ENCODE measurements around the gene RNF4. TPM values are rescaled to one million over a fixed set of nuclear protein-coding genes. Genes with fewer than 3 reads are reported as not detected.

The RNF4 gene
- total RNA-seq, 2 donors from 2014 or later, result 29.0 to 29.3 TPM

DNA sequence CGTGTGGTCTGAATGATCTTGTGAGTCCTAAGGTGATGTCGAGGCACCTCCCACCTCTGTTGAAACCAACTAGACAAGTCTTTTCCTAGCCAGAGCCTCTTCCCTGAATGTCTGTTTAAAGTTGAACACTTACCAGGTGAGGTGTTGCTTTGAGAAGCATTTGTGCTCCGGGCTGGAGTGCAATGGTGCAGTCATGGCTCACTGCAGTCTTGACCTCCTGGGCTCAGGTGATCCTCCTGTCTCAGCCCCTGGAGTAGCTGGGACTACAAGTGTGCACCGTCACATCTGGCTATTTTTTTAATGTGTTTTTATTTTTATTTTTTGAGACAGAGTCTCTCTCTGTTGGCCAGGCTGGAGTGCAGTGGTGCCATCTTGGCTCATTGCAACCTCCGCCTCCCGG, 18.1 kb downstream of the RNF4 start:
- no peak overlapping the region for H3K4me3 ChIP-seq
- 89 to 93% methylated on average over 5 to 6 of the region's 6 CpGs for WGBS, 2 donors
- H3K9me3 ChIP-seq, result no peaks in the 10 kb centered on the region
- no peak overlapping the region for H3K27ac ChIP-seq
- intact Hi-C loops (cut with DNase I), result no loop called here
- ATAC-seq, result no peak
- H3K27me3 ChIP-seq, result no peaks in the 10 kb centered on the region
- DNase-seq, result no peak
- TF ChIP-seq, protein P1, sequence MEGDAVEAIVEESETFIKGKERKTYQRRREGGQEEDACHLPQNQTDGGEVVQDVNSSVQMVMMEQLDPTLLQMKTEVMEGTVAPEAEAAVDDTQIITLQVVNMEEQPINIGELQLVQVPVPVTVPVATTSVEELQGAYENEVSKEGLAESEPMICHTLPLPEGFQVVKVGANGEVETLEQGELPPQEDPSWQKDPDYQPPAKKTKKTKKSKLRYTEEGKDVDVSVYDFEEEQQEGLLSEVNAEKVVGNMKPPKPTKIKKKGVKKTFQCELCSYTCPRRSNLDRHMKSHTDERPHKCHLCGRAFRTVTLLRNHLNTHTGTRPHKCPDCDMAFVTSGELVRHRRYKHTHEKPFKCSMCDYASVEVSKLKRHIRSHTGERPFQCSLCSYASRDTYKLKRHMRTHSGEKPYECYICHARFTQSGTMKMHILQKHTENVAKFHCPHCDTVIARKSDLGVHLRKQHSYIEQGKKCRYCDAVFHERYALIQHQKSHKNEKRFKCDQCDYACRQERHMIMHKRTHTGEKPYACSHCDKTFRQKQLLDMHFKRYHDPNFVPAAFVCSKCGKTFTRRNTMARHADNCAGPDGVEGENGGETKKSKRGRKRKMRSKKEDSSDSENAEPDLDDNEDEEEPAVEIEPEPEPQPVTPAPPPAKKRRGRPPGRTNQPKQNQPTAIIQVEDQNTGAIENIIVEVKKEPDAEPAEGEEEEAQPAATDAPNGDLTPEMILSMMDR (IDR thresholded peaks at IDR 0.05), result no peak
- no peak for TF ChIP-seq POLR2A (IDR thresholded peaks at IDR 0.05)
- peaks cover 66% of the 10 kb centered on the region for H3K4me1 ChIP-seq
- H3K36me3 ChIP-seq (replicated peaks in 1 of 2; ENCODE audit: insufficient read depth in 1 of 2, low read depth in 2 of 2), result peaks cover 0 to 6% of the 10 kb centered on the region in 2 donors

DNA sequence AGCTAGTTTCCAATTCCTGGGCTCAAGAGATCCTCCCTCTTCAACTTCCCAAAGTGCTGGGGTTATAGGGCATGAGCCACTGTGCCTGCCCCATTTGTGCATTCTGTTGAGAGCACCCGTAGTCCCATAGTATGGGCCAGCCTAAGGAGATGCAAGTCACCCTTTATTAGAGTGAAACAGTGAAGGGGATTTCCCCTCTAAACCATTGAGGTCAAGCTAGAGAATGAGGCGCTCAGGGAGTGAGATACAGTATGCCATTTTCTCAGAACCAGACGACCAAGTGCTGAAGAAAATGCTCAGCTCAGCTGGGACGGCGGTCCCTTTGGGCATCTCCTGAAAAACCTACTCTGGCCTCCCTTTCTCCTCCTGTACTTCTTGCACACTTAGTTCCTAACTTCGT, 18.7 kb downstream of the RNF4 start:
- intact Hi-C loops (cut with DNase I), result no loop called here
- Histone ChIP-seq H3K4me1 (peaks cover 59% of the 10 kb centered on the region), H3K4me3 (no peak overlapping the region), H3K36me3 (replicated peaks in 1 of 2; ENCODE audit: insufficient read depth in 1 of 2, low read depth in 2 of 2) (peaks cover 0 to 6% of the 10 kb centered on the region in 2 donors), H3K27ac (no peak overlapping the region), H3K27me3 (no peaks in the 10 kb centered on the region), H3K9me3 (no peaks in the 10 kb centered on the region)
- TF ChIP-seq, protein P1 (IDR thresholded peaks at IDR 0.05), result no peak
- no peak for TF ChIP-seq POLR2A (IDR thresholded peaks at IDR 0.05)
- ATAC-seq (no peak), DNase-seq (no peak)
- 76 to 80% methylated on average over 6 of the region's 6 CpGs for WGBS, 2 donors

DNA sequence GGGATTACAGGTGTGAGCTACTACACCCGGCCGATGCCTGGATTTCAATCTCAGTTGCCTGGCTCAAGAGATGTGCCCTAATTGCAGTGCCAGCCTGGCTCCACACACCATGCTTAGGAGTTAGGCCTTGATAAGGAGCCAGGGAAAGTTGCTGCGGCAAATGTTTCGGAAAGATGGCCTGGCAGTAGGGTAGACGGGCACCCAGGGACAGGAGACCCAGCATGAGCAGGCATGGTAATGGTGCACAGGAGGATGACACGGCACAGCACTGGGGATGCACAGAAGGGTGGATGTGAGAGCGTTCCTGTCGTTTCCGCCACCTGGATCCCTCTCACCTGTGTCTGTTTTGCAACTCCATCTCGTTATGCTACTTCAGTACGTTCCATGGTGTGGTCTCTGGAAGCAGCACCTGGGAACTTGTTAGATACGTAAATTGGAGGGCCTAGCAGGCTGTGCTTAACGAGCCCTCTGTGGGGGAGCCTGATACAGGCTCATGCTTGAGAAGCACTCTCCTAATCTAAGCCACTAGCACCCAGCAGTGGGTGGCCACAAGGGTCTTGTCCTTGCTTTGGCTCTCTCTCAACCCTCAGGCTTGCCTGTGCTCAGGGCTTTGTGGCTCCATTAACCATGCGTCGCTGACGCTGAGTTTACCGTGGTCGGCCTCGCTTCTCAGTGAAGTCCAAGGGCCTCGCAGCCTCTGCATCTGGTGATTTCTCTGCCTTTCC, 20.3 kb downstream of the RNF4 start:
- WGBS, 2 donors, result 86 to 98% methylated on average over 10 to 20 of the region's 20 CpGs
- intact Hi-C loops (cut with DNase I), result no loop called here
- DNase-seq (no peak), ATAC-seq (no peak)
- Histone ChIP-seq H3K4me3 (no peak overlapping the region), H3K36me3 (replicated peaks in 1 of 2; ENCODE audit: insufficient read depth in 1 of 2, low read depth in 2 of 2) (peaks cover 0 to 6% of the 10 kb centered on the region in 2 donors), H3K9me3 (no peaks in the 10 kb centered on the region), H3K4me1 (peaks cover 46% of the 10 kb centered on the region), H3K27ac (peak overlapping the region in 1 of 4 donors; percentile 21), H3K27me3 (no peaks in the 10 kb centered on the region)
- TF ChIP-seq, protein P1 (IDR thresholded peaks at IDR 0.05), result no peak
- no peak for TF ChIP-seq POLR2A (IDR thresholded peaks at IDR 0.05)

DNA sequence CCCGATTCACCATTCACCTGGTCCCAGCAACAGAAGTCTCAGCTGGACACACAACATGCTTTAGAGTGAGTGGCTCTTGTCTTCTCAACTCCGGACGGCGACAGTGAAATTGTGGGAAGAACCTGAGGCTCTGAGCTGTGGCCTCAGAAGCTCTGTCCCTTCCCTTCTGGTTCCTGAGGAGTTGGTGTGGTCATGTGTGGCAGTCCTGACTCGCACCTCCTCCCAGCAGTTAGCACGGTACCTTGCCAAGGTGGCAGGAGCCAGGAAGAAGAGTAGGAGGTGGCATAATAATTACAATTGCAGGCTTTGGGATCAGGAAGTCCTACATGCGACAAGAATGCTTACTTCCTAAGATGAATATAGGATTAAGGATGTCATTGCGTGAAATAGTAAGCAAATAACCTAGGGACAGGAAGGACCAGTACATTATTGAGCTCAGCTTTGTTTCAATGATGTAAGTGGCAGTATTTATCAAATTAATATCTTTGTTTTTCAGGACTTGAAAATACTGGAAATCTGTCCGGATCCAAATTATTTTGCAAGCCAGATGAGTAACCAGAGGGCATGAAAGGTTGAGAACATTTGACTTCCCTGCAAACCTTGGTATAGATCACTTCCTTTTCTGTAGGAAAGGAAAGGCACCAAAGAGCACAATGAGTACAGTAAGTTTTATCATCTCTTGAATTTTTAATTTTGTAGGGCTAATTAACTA, 21.1 kb downstream of the RNF4 start:
- H3K4me3 ChIP-seq, result no peak overlapping the region
- H3K9me3 ChIP-seq, result no peaks in the 10 kb centered on the region
- intact Hi-C loops (cut with DNase I), result no loop called here
- TF ChIP-seq POLR2A (IDR thresholded peaks at IDR 0.05), result no peak
- TF ChIP-seq, protein P1 (IDR thresholded peaks at IDR 0.05), result no peak
- WGBS, 2 donors, result 81 to 85% methylated on average over 9 of the region's 9 CpGs
- DNase-seq (no peak), ATAC-seq (no peak)
- peaks cover 46% of the 10 kb centered on the region for H3K4me1 ChIP-seq
- H3K27ac ChIP-seq, result peak overlapping the region in 1 of 4 donors; percentile 45
- peaks cover 0 to 6% of the 10 kb centered on the region in 2 donors for H3K36me3 ChIP-seq (replicated peaks in 1 of 2; ENCODE audit: insufficient read depth in 1 of 2, low read depth in 2 of 2)
- H3K27me3 ChIP-seq, result no peaks in the 10 kb centered on the region

Data from body of pancreas (tissue), 4 donors.